SK-N-SH (cell line): ENCODE measurements around the gene NKG7. TPM values are rescaled to one million over a fixed set of nuclear protein-coding genes. Genes with fewer than 3 reads are reported as not detected.
"Not testable (repeated sequence)": the region's sequence is repeated elsewhere in the genome, so short reads cannot be mapped to it uniquely, and the experiment has no call there.

Experiments used
- CTCF ChIA-PET: fragments of 300-600, 350-600 bp; formaldehyde crosslinking; extraction: SDS; loops from one replicate; lab custom pipeline; 2021; lab: Yijun Ruan, JAX
- POLR2A ChIA-PET: fragments of 350-600 bp; sonication (Branson Sonifier 250); formaldehyde crosslinking; extraction: SDS; loops from one replicate; lab custom pipeline; 2020; ENCODE audit warnings: antibody characterized with exemption, inconsistent platforms; lab: Yijun Ruan, JAX
- DNase-seq: peaks from one replicate; pipeline ENCODE4 v3.0.0; 2012
- H2AFZ ChIP-seq: fragments of 200-600 bp; sonication (generic); 2 replicates; pipeline ENCODE4 v1.8.1; 2016; ENCODE audit warnings: antibody characterized with exemption, mild to moderate bottlenecking, low read depth
- H3F3A ChIP-seq: fragments of 200-600 bp; sonication (generic); replicated peaks from 2 replicates; pipeline ENCODE3; 2016; ENCODE audit warnings: antibody characterized with exemption, mild to moderate bottlenecking; ENCODE audit not compliant: insufficient read depth
- H3K27ac ChIP-seq, 2 experiments: fragments of 200-500 bp in 1 of 2; fragments of 200-600 bp in 1 of 2; sonication (Bioruptor generic) in 1 of 2; sonication (generic), shearing (Covaris generic) in 1 of 2; 2 replicates each; pipeline versions ENCODE4 v1.5.1 to v1.6.1; 2014 to 2016; ENCODE audit warnings: low read depth in 2 of 2, inconsistent platforms in 1 of 2, low read length in 1 of 2, mild to moderate bottlenecking in 1 of 2, mixed read lengths in 1 of 2
- H3K27me3 ChIP-seq: fragments of 200-600 bp; sonication (generic), shearing (Covaris generic); 2 replicates; pipeline ENCODE4 v1.6.1; 2016; ENCODE audit warnings: mixed run types; ENCODE audit not compliant: insufficient read depth
- H3K36me3 ChIP-seq, 2 experiments: fragments of 200-500 bp in 1 of 2; fragments of 200-600 bp in 1 of 2; sonication (Bioruptor generic) in 1 of 2; sonication (generic) in 1 of 2; replicated peaks in 1 of 2; 2 replicates each; pipeline versions ENCODE3 to v1.5.1; 2014 to 2016; ENCODE audit warnings: low read length in 1 of 2, mild to moderate bottlenecking in 1 of 2; ENCODE audit not compliant: insufficient read depth in 2 of 2, control insufficient read depth in 1 of 2
- H3K4me1 ChIP-seq, 2 experiments: fragments of 200-500 bp in 1 of 2; fragments of 200-600 bp in 1 of 2; sonication (Bioruptor generic) in 1 of 2; sonication (generic), shearing (Covaris generic) in 1 of 2; 2 replicates each; pipeline versions ENCODE4 v1.5.1 to v1.6.1; 2014 to 2016; ENCODE audit warnings: low read depth in 1 of 2, low read length in 1 of 2, mixed run types in 1 of 2; ENCODE audit not compliant: insufficient read depth in 2 of 2, control insufficient read depth in 1 of 2
- H3K4me2 ChIP-seq: fragments of 200-600 bp; sonication (generic), shearing (Covaris generic); 2 replicates; pipeline ENCODE4 v1.6.1; 2017; ENCODE audit warnings: mixed run types
- H3K4me3 ChIP-seq, 2 experiments: fragments of 200-500 bp in 1 of 2; fragments of 200-600 bp in 1 of 2; sonication (Bioruptor generic) in 1 of 2; sonication (generic), shearing (Covaris generic) in 1 of 2; 2 replicates each; pipeline versions ENCODE4 v1.5.1 to v1.8.1; 2014 to 2016; ENCODE audit warnings: low read depth in 2 of 2, inconsistent platforms in 1 of 2, low read length in 1 of 2, mild to moderate bottlenecking in 1 of 2, mixed read lengths in 1 of 2, moderate library complexity in 1 of 2
- H3K79me2 ChIP-seq: fragments of 200-600 bp; sonication (generic); 2 replicates; pipeline ENCODE4 v1.8.1; 2017; ENCODE audit warnings: mild to moderate bottlenecking; ENCODE audit not compliant: insufficient read depth
- H3K9ac ChIP-seq: fragments of 200-600 bp; sonication (generic); 2 replicates; pipeline ENCODE4 v1.6.1; 2017; ENCODE audit warnings: mixed run types
- H3K9me2 ChIP-seq: fragments of 200-600 bp; sonication (generic); 2 replicates; pipeline ENCODE4 v1.6.1; 2017; ENCODE audit warnings: mixed run types
- H3K9me3 ChIP-seq: fragments of 200-600 bp; sonication (generic); 2 replicates; pipeline ENCODE4 v1.6.1; 2017; ENCODE audit warnings: mixed run types, mild to moderate bottlenecking, moderate library complexity
- H4K20me1 ChIP-seq: fragments of 200-600 bp; sonication (generic); 2 replicates; pipeline ENCODE4 v1.6.1; 2017; ENCODE audit warnings: mild to moderate bottlenecking, mixed run types; ENCODE audit not compliant: insufficient read depth
- CTCF ChIP-seq: fragments of 200-600 bp; sonication (generic); IDR thresholded peaks from 2 replicates; pipeline ENCODE4 v1.6.1; 2017; ENCODE audit warnings: antibody characterized with exemption, mild to moderate bottlenecking, moderate library complexity
- ELF1 ChIP-seq: IDR thresholded peaks from 2 replicates; pipeline ENCODE4 v1.4.0; 2012
- EP300 ChIP-seq, 2 experiments: IDR thresholded peaks; 2 replicates each; pipeline versions ENCODE4 v1.4.0 to v1.6.1; 2012; ENCODE audit warnings: borderline replicate concordance in 1 of 2, low read depth in 1 of 2, low read length in 1 of 2
- EZH2phosphoT487 ChIP-seq: fragments of 200-600 bp; sonication (generic); IDR thresholded peaks from 2 replicates; pipeline ENCODE4 v1.6.1; 2017; ENCODE audit warnings: low read depth, mixed run types, mild to moderate bottlenecking, antibody characterized with exemption, moderate library complexity, borderline replicate concordance
- IRF3 ChIP-seq: fragments of 150-350 bp; IDR thresholded peaks from 2 replicates; pipeline ENCODE4 v1.6.1; 2016; ENCODE audit warnings: mild to moderate bottlenecking, low read depth, low read length
- MEF2A ChIP-seq: IDR thresholded peaks from 2 replicates; pipeline ENCODE4 v1.4.0; 2012; ENCODE audit warnings: low read depth, borderline replicate concordance
- NFIC ChIP-seq: IDR thresholded peaks from 2 replicates; pipeline ENCODE4 v1.4.0; 2012; ENCODE audit warnings: borderline replicate concordance
- NRF1 ChIP-seq: IDR thresholded peaks from 2 replicates; pipeline ENCODE4 v1.6.1; 2012; ENCODE audit warnings: low read depth, mild to moderate bottlenecking, low read length
- PBX3 ChIP-seq: IDR thresholded peaks from 2 replicates; pipeline ENCODE4; 2012
- POLR2AphosphoS5 ChIP-seq: IDR thresholded peaks from 2 replicates; pipeline ENCODE4 v1.6.1; 2012; ENCODE audit warnings: low read depth, low read length
- RAD21 ChIP-seq: IDR thresholded peaks from 2 replicates; pipeline ENCODE4 v1.6.1; 2012; ENCODE audit warnings: mild to moderate bottlenecking, low read length
- REST ChIP-seq: IDR thresholded peaks from 2 replicates; pipeline ENCODE4 v1.6.1; 2012; ENCODE audit warnings: mild to moderate bottlenecking, low read depth, low read length, moderate library complexity
- RFX5 ChIP-seq: IDR thresholded peaks from 2 replicates; pipeline ENCODE4 v1.6.1; 2012; ENCODE audit warnings: mild to moderate bottlenecking, improper control_type of control experiment, low read length
- RXRA ChIP-seq: IDR thresholded peaks from 2 replicates; pipeline ENCODE4 v1.4.0; 2012; ENCODE audit warnings: low read depth, mild to moderate bottlenecking, borderline replicate concordance
- SMC3 ChIP-seq: IDR thresholded peaks from 2 replicates; pipeline ENCODE4 v1.6.1; 2012; ENCODE audit warnings: low read depth, low read length, improper control_type of control experiment
- TAF1 ChIP-seq: IDR thresholded peaks from 2 replicates; pipeline ENCODE4 v1.6.1; 2012; ENCODE audit warnings: low read depth, mild to moderate bottlenecking, low read length, moderate library complexity, borderline replicate concordance
- TCF12 ChIP-seq: IDR thresholded peaks from 2 replicates; pipeline ENCODE4 v1.4.0; 2012
- TEAD4 ChIP-seq: IDR thresholded peaks from 2 replicates; pipeline ENCODE4 v1.4.0; 2012; ENCODE audit warnings: mild to moderate bottlenecking, borderline replicate concordance; ENCODE audit not compliant: insufficient read depth
- YY1 ChIP-seq: IDR thresholded peaks from 2 replicates; pipeline ENCODE4 v1.4.0; 2012; ENCODE audit warnings: low read depth, mild to moderate bottlenecking
- WGBS: methylation state at CpG from one replicate; pipeline ENCODE4 v1.1.6; 2017; ENCODE audit warnings: low lambda C conversion rate; 5-methylcytosine and 5-hydroxymethylcytosine counted together
- polyA plus RNA-seq, 3 experiments: library from polyadenylated mRNA; depleted of rRNA; stranded (reverse); fragments of >200 nt; gene quantifications; 2 replicates each; pipeline ENCODE4 v1.2.3, GENCODE V29; 2012

The NKG7 gene
- polyA plus RNA-seq, 1 of the 3 experiments (the other 2 are of a cell fraction), result not detected

GRCh38 chr19:51398096-51398704 lies 25.7 kb upstream of the NKG7 start:
- H4K20me1 ChIP-seq, result no peaks in the 10 kb centered on the region
- POLR2A ChIA-PET, result no interaction called here
- TF ChIP-seq NRF1, result no peak
- TF ChIP-seq CTCF, result peak; percentile 66
- no peak for TF ChIP-seq ELF1
- no peak for TF ChIP-seq EZH2phosphoT487
- no peak for TF ChIP-seq PBX3
- TF ChIP-seq RFX5, result no peak
- TF ChIP-seq SMC3, result peak; percentile 51
- TF ChIP-seq EP300 (IDR thresholded peaks at IDR 0.05; ENCODE audit: borderline replicate concordance in 1 of 2, low read depth in 1 of 2, low read length in 1 of 2), result no peak
- TF ChIP-seq REST, result no peak
- no peak for TF ChIP-seq RXRA
- TF ChIP-seq TCF12, result no peak
- no peak for TF ChIP-seq TEAD4
- no peak for TF ChIP-seq YY1
- no peak for TF ChIP-seq IRF3
- TF ChIP-seq RAD21, result peak; percentile 56
- TF ChIP-seq NFIC, result no peak
- no peak for TF ChIP-seq POLR2AphosphoS5
- TF ChIP-seq TAF1, result no peak
- no peak for TF ChIP-seq MEF2A
- TF ChIP-seq, all 33 proteins: peak for 3
- Histone ChIP-seq H3K9me3 (peaks cover 4% of the 10 kb centered on the region; the same call in 1 of the 2 replicates), H3K36me3 (no peaks in the 10 kb centered on the region), H3K9ac (no peak overlapping the region), H3K27me3 (no peaks in the 10 kb centered on the region), H3K4me1 (peaks cover 8 to 9% of the 10 kb centered on the region in 2 experiments; a peak in 1 of 4 replicates), H3K9me2 (no peaks in the 10 kb centered on the region), H3K4me2 (no peak overlapping the region), H3K79me2 (no peaks in the 10 kb centered on the region), H2AFZ (no peak overlapping the region), H3K4me3 (no peak overlapping the region; a peak in 1 of 4 replicates), H3K27ac (no peak overlapping the region), H3F3A (no peaks in the 10 kb centered on the region)
- WGBS, result 37% methylated on average over 7 of the region's 7 CpGs
- DNase-seq, result peak; percentile 55
- CTCF ChIA-PET, result interaction anchor here (0.6 to 2.3 kb wide), 17 partner anchors 10 to 312 kb away, joined by 3 to 10 read pairs (median 4); partner anchors contain the start of genes IGLON5, LIM2 and SIGLEC10

GRCh38 chr19:51397453-51397852 lies 25.0 kb upstream of the NKG7 start:
- H4K20me1 ChIP-seq, H3K4me2 ChIP-seq, H3K79me2 ChIP-seq, H3K27me3 ChIP-seq, H2AFZ ChIP-seq, POLR2A ChIA-PET, H3F3A ChIP-seq, H3K9me3 ChIP-seq, H3K9ac ChIP-seq, H3K9me2 ChIP-seq, H3K4me1 ChIP-seq, H3K4me3 ChIP-seq, DNase-seq, H3K36me3 ChIP-seq, H3K27ac ChIP-seq: not testable (repeated sequence)
- 81% methylated on average over 7 of the region's 9 CpGs for WGBS
- CTCF ChIA-PET, result interaction anchor here (0.6 to 2.3 kb wide), 12 partner anchors 10 to 313 kb away, joined by 3 to 10 read pairs (median 4); partner anchors contain the start of genes LIM2 and SIGLEC10
